ENCODE data around the gene SCAMP2.

GRCh38 chr15:74863239-74864056, 9.7 kb downstream of the SCAMP2 start:
- TF ChIP-seq CTCF (IDR thresholded peaks at IDR 0.05 in 4 of 5, conservative IDR thresholded peaks at IDR 0.05 in 1 of 5), result no peak
- no peak for TF ChIP-seq POLR2A (IDR thresholded peaks at IDR 0.05)

All from gastrocnemius medialis (tissue), 4 donors.